Measurements from ENCODE around the gene ADGRA3.

ADGRA3 gene

GRCh38 chr4:22345678-22346077, 170.2 kb downstream of the ADGRA3 start:
- TF ChIP-seq, protein P1, sequence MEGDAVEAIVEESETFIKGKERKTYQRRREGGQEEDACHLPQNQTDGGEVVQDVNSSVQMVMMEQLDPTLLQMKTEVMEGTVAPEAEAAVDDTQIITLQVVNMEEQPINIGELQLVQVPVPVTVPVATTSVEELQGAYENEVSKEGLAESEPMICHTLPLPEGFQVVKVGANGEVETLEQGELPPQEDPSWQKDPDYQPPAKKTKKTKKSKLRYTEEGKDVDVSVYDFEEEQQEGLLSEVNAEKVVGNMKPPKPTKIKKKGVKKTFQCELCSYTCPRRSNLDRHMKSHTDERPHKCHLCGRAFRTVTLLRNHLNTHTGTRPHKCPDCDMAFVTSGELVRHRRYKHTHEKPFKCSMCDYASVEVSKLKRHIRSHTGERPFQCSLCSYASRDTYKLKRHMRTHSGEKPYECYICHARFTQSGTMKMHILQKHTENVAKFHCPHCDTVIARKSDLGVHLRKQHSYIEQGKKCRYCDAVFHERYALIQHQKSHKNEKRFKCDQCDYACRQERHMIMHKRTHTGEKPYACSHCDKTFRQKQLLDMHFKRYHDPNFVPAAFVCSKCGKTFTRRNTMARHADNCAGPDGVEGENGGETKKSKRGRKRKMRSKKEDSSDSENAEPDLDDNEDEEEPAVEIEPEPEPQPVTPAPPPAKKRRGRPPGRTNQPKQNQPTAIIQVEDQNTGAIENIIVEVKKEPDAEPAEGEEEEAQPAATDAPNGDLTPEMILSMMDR (IDR thresholded peaks at IDR 0.05; ENCODE audit: insufficient read depth, low read length, poor library complexity, severe bottlenecking), result no peak
- no peak for TF ChIP-seq EZH2phosphoT487 (conservative IDR thresholded peaks at IDR 0.05; ENCODE audit: low read length)
- H3K27me3 ChIP-seq (ENCODE audit: low read length), result no peaks in the 10 kb centered on the region
- no peaks in the 10 kb centered on the region for H3K9me3 ChIP-seq (ENCODE audit: insufficient read depth, low read length)
- H3K79me2 ChIP-seq (ENCODE audit: insufficient read depth, low read length), result no peaks in the 10 kb centered on the region
- no peak overlapping the region for H2AFZ ChIP-seq (ENCODE audit: low read depth, low read length, severe bottlenecking)
- H4K20me1 ChIP-seq (ENCODE audit: low read depth, low read length), result no peaks in the 10 kb centered on the region
- H3K4me3 ChIP-seq (ENCODE audit: insufficient read depth, low read length, poor library complexity, severe bottlenecking), result no peak overlapping the region
- no peak overlapping the region for H3K9ac ChIP-seq (ENCODE audit: low read length)
- no peaks in the 10 kb centered on the region for H3K9me2 ChIP-seq (replicated peaks; ENCODE audit: insufficient read depth, low read length)
- H3K36me3 ChIP-seq (ENCODE audit: low read length), result no peaks in the 10 kb centered on the region
- no peak overlapping the region for H3K27ac ChIP-seq (ENCODE audit: low read depth, low read length)
- H3F3A ChIP-seq (ENCODE audit: insufficient read depth), result no peaks in the 10 kb centered on the region
- no peak overlapping the region for H3K4me2 ChIP-seq (ENCODE audit: low read depth, low read length, poor library complexity, severe bottlenecking)

DNA sequence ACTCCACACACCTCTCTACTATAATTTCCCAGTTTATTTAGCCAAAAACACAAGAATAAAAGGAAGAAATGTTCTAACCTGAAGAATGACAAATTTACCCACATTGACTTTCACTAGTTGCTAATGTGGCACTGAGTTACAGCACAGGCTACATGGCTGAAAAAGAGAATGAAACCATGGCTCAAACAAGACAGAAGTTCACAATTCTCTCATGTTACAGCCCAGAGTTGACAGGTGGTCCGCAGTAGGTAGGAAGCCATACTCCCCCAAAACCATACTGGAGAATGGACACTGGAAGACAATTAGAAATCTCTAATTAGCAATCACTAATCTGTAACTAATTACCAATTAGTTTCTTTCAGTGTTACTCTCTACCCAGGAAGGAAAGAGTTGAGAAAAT, 170.8 kb downstream of the ADGRA3 start:
- Histone ChIP-seq H3K4me2 (ENCODE audit: low read depth, low read length, poor library complexity, severe bottlenecking) (no peak overlapping the region), H4K20me1 (ENCODE audit: low read depth, low read length) (no peaks in the 10 kb centered on the region), H3K79me2 (ENCODE audit: insufficient read depth, low read length) (no peaks in the 10 kb centered on the region), H3K9me3 (ENCODE audit: insufficient read depth, low read length) (no peaks in the 10 kb centered on the region), H3K27ac (ENCODE audit: low read depth, low read length) (no peak overlapping the region), H3F3A (ENCODE audit: insufficient read depth) (no peaks in the 10 kb centered on the region), H2AFZ (ENCODE audit: low read depth, low read length, severe bottlenecking) (no peak overlapping the region), H3K4me3 (ENCODE audit: insufficient read depth, low read length, poor library complexity, severe bottlenecking) (no peak overlapping the region), H3K27me3 (ENCODE audit: low read length) (no peaks in the 10 kb centered on the region), H3K9me2 (replicated peaks; ENCODE audit: insufficient read depth, low read length) (no peaks in the 10 kb centered on the region), H3K9ac (ENCODE audit: low read length) (no peak overlapping the region), H3K36me3 (ENCODE audit: low read length) (no peaks in the 10 kb centered on the region)
- TF ChIP-seq, protein P1 (IDR thresholded peaks at IDR 0.05; ENCODE audit: insufficient read depth, low read length, poor library complexity, severe bottlenecking), result no peak
- TF ChIP-seq EZH2phosphoT487 (conservative IDR thresholded peaks at IDR 0.05; ENCODE audit: low read length), result no peak

DNA sequence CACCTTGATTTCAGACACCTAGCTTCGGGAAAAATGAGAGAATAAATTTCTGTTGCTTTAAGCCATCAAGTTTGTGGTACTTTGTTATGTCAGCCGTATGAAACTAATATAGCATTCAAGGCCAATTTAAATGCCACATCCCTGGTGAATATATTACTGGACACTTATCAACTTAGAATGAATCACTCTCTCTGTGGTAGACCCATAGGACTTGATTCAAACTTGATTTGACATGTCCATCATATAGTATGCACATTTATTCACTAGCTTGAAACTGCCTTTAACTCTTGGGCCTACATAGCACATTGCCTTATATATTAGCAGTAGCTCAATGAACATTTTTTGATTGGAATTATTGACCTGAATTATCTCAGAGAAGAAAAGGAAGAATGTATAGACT, 172.3 kb downstream of the ADGRA3 start:
- Histone ChIP-seq H3K27ac (ENCODE audit: low read depth, low read length) (no peak overlapping the region), H3K4me3 (ENCODE audit: insufficient read depth, low read length, poor library complexity, severe bottlenecking) (no peak overlapping the region), H3K9me2 (replicated peaks; ENCODE audit: insufficient read depth, low read length) (no peaks in the 10 kb centered on the region), H3K9me3 (ENCODE audit: insufficient read depth, low read length) (no peaks in the 10 kb centered on the region), H3K36me3 (ENCODE audit: low read length) (no peaks in the 10 kb centered on the region), H3K9ac (ENCODE audit: low read length) (no peak overlapping the region), H3K79me2 (ENCODE audit: insufficient read depth, low read length) (no peaks in the 10 kb centered on the region), H3F3A (ENCODE audit: insufficient read depth) (no peaks in the 10 kb centered on the region), H3K4me2 (ENCODE audit: low read depth, low read length, poor library complexity, severe bottlenecking) (no peak overlapping the region), H2AFZ (ENCODE audit: low read depth, low read length, severe bottlenecking) (no peak overlapping the region), H4K20me1 (ENCODE audit: low read depth, low read length) (no peaks in the 10 kb centered on the region), H3K27me3 (ENCODE audit: low read length) (no peaks in the 10 kb centered on the region)
- TF ChIP-seq, protein P1 (IDR thresholded peaks at IDR 0.05; ENCODE audit: insufficient read depth, low read length, poor library complexity, severe bottlenecking), result no peak
- TF ChIP-seq EZH2phosphoT487 (conservative IDR thresholded peaks at IDR 0.05; ENCODE audit: low read length), result no peak

Data from SU-DHL-6 (cell line).